Measurements from ENCODE around the gene HOXC9.
A peak's percentile ranks its signal among the peaks of the same experiment; 100 is the strongest.

HOXC9 gene

GRCh38 chr12:54036620-54037359 lies 36.8 kb downstream of the HOXC9 start (continued):
- TF ChIP-seq PRDM4 (tag by site-specific recombination; IDR thresholded peaks at IDR 0.05), result 0 out of 2 replicates have a peak, but pooled peaks have one; percentile 28

- Histone ChIP-seq H3K4me1 (ENCODE audit: control insufficient read depth, insufficient read depth, low read length) (peaks cover 62% of the 10 kb centered on the region), H3K4me3 (ENCODE audit: low read depth, low read length) (no peak overlapping the region), H3K36me3 (ENCODE audit: control insufficient read depth in 2 of 2, insufficient read depth in 1 of 2, low read length in 2 of 2) (peaks cover 3 to 7% of the 10 kb centered on the region in 2 experiments; a peak in 2 of 3 replicates), H3K9me3 (ENCODE audit: control insufficient read depth, insufficient read depth, low read depth, low read length) (no peaks in the 10 kb centered on the region), H3K27ac (ENCODE audit: extremely low read depth, low read depth, low read length) (peak overlapping the region; percentile 100)
- POLR2A ChIA-PET, result interaction anchor here (0.5 to 2.3 kb wide), 4 partner anchors 16 to 164 kb away, joined by 3 to 18 read pairs (median 6); partner anchors contain the start of genes HOXC10 and HOXC4
- CTCF ChIA-PET, result interaction anchor here (0.6 to 3.5 kb wide), 15 partner anchors 9 to 300 kb away, joined by 3 to 17 read pairs (median 3); no protein-coding TSS in a partner anchor
- no peak for TF ChIP-seq ZNF677 (tag by site-specific recombination; IDR thresholded peaks at IDR 0.05)
- TF ChIP-seq, protein P1, sequence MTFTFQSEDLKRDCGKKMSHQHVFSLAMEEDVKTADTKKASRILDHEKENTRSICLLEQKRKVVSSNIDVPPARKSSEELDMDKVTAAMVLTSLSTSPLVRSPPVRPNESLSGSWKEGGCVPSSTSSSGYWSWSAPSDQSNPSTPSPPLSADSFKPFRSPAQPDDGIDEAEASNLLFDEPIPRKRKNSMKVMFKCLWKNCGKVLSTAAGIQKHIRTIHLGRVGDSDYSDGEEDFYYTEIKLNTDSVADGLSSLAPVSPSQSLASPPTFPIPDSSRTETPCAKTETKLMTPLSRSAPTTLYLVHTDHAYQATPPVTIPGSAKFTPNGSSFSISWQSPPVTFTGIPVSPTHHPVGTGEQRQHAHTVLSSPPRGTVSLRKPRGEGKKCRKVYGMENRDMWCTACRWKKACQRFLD (tag by site-specific recombination; IDR thresholded peaks at IDR 0.05), result no peak
- TF ChIP-seq ZNF629 (tag by site-specific recombination; IDR thresholded peaks at IDR 0.05), result peak; percentile 90
- TF ChIP-seq, protein P2, sequence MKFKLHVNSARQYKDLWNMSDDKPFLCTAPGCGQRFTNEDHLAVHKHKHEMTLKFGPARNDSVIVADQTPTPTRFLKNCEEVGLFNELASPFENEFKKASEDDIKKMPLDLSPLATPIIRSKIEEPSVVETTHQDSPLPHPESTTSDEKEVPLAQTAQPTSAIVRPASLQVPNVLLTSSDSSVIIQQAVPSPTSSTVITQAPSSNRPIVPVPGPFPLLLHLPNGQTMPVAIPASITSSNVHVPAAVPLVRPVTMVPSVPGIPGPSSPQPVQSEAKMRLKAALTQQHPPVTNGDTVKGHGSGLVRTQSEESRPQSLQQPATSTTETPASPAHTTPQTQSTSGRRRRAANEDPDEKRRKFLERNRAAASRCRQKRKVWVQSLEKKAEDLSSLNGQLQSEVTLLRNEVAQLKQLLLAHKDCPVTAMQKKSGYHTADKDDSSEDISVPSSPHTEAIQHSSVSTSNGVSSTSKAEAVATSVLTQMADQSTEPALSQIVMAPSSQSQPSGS (tag by site-specific recombination; IDR thresholded peaks at IDR 0.05; ENCODE audit: low read depth), result peak; percentile 91
- TF ChIP-seq ZNF768 (tag by site-specific recombination; IDR thresholded peaks at IDR 0.05), result no peak
- TF ChIP-seq SP3 (tag by site-specific recombination; IDR thresholded peaks at IDR 0.05), result no peak; the same call in 1 of the 2 replicates
- TF ChIP-seq KLF10 (tag by site-specific recombination; IDR thresholded peaks at IDR 0.05), result peak; percentile 94
- TF ChIP-seq HOXC10 (CRISPR knock-in tag; IDR thresholded peaks at IDR 0.05), result no peak
- TF ChIP-seq ZNF114 (tag by site-specific recombination; IDR thresholded peaks at IDR 0.05), result no peak
- no peak for TF ChIP-seq ZNF623 (tag by site-specific recombination; IDR thresholded peaks at IDR 0.05)
- TF ChIP-seq KLF7 (tag by site-specific recombination; IDR thresholded peaks at IDR 0.05; ENCODE audit: borderline replicate concordance), result peak; percentile 27; the same call in 1 of the 2 replicates
- TF ChIP-seq ZNF398 (tag by site-specific recombination; IDR thresholded peaks at IDR 0.05), result peak; percentile 76
- TF ChIP-seq OVOL3 (tag by site-specific recombination; IDR thresholded peaks at IDR 0.05), result peak; percentile 93
- no peak for TF ChIP-seq ZNF214 (tag by site-specific recombination; IDR thresholded peaks at IDR 0.05; ENCODE audit: borderline replicate concordance)
- TF ChIP-seq, protein P3, sequence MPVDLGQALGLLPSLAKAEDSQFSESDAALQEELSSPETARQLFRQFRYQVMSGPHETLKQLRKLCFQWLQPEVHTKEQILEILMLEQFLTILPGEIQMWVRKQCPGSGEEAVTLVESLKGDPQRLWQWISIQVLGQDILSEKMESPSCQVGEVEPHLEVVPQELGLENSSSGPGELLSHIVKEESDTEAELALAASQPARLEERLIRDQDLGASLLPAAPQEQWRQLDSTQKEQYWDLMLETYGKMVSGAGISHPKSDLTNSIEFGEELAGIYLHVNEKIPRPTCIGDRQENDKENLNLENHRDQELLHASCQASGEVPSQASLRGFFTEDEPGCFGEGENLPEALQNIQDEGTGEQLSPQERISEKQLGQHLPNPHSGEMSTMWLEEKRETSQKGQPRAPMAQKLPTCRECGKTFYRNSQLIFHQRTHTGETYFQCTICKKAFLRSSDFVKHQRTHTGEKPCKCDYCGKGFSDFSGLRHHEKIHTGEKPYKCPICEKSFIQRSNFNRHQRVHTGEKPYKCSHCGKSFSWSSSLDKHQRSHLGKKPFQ (tag by site-specific recombination; IDR thresholded peaks at IDR 0.05), result peak; percentile 84
- TF ChIP-seq MEIS1 (CRISPR knock-in tag; IDR thresholded peaks at IDR 0.05; ENCODE audit: borderline replicate concordance), result no peak
- no peak for TF ChIP-seq ZNF529 (tag by site-specific recombination; IDR thresholded peaks at IDR 0.05; ENCODE audit: insufficient replicate concordance)
- TF ChIP-seq EGR2 (tag by site-specific recombination; IDR thresholded peaks at IDR 0.05; ENCODE audit: low read depth), result peak; percentile 85
- peak; percentile 73 for TF ChIP-seq ZNF596 (tag by site-specific recombination; IDR thresholded peaks at IDR 0.05)
- TF ChIP-seq FEZF1 (tag by site-specific recombination; IDR thresholded peaks at IDR 0.05), result peak; percentile 96
- peak; percentile 24; the same call in 1 of the 2 replicates for TF ChIP-seq ZNF394 (tag by site-specific recombination; IDR thresholded peaks at IDR 0.05; ENCODE audit: borderline replicate concordance)
- TF ChIP-seq ZFHX2 (tag by site-specific recombination; conservative IDR thresholded peaks at IDR 0.05), result peak; percentile 86
Measured at GRCh38 chr12:54037360-54038283, 37.7 kb downstream of the HOXC9 start.

Data from HEK293 (cell line).